ENCODE results near the gene RFX1. TPM values are rescaled to one million over a fixed set of nuclear protein-coding genes. Genes with fewer than 3 reads are reported as not detected.
A peak's percentile ranks its signal among the peaks of the same experiment; 100 is the strongest.

The RFX1 gene
- total and polyA plus RNA-seq, 9 of the 15 experiments (the other 6 are each of a cell fraction or from before 2014, with no cell fraction given): 0.14 to 19.3 (median 1.2) TPM

DNA sequence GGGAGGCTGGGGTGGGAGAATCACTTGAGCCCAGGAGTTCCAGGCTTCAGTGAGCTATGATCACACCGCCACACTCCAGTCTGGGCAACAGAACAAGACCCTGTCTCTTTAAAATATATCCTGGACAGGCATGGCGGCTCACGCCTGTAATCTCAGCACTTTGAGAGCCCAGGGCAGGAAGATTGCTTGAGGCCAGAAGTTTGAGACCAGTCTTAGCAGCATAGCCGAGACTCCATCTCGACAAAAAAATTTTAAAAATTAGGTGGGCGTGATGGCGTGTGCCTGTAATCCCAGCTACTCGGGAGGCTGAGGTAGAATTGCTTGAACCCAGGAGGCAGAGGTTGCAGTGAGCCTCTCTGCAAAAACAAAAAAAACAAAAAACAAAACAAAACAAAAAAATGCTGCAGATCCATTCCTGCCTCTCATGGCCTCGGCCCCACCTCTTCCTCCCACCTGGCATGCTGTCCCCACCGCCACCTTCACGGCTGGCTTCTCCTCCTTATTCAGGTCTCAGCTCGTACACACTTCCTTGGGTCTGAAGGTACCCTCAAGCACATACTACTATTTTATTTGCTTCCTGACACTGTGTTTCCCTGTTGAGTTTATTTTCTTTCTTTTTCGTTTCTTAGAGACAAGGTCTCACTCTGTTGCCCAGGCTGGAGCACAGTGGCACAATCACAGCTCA, 5.3 kb downstream of the RFX1 start:
- WGBS (ENCODE audit: insufficient coverage, low coverage, missing lambda C conversion rate): 87% methylated on average over 13 of the region's 13 CpGs
- Histone ChIP-seq H3K9me1 (ENCODE audit: control insufficient read depth, insufficient read depth, low read length) (no peaks in the 10 kb centered on the region), H3K9me3 (replicated peaks; ENCODE audit: control insufficient read depth, insufficient read depth, low read depth, low read length) (no peaks in the 10 kb centered on the region), H3K4me3 (no peak overlapping the region), H4K20me1 (replicated peaks; ENCODE audit: control insufficient read depth, insufficient read depth, low read length) (no peaks in the 10 kb centered on the region), H3K27me3 (ENCODE audit: control insufficient read depth in 2 of 2, insufficient read depth in 2 of 2, low read length in 2 of 2) (no peaks in the 10 kb centered on the region), H3K79me2 (ENCODE audit: control insufficient read depth, insufficient read depth, low read length) (peaks cover 67% of the 10 kb centered on the region), H2AFZ (ENCODE audit: low read depth, low read length) (no peak overlapping the region), H3K4me2 (ENCODE audit: insufficient read depth, low read length) (no peak overlapping the region), H3K36me3 (ENCODE audit: control insufficient read depth, insufficient read depth, low read length) (peaks cover 34% of the 10 kb centered on the region; the same call in 2 of the 3 replicates), H3K9ac (ENCODE audit: insufficient read depth in 1 of 2, low read depth in 2 of 2, low read length in 2 of 2) (peak overlapping the region in 1 of 2 experiments; percentile 3; a peak in 1 of 4 replicates), H3K27ac (ENCODE audit: extremely low read depth, low read depth, low read length) (no peak overlapping the region), H3K4me1 (replicated peaks in 1 of 2; ENCODE audit: control insufficient read depth in 2 of 2, insufficient read depth in 2 of 2, low read length in 2 of 2) (peaks cover 26 to 28% of the 10 kb centered on the region in 2 experiments)
- no peak for DNase-seq (ENCODE audit: extremely low read depth in 1 of 4, low spot score in 3 of 4)
- ATAC-seq: no peak
- no peak for FAIRE-seq
- POLR2A ChIA-PET: interaction anchor here (0.6 kb wide), 2 partner anchors 30 to 40 kb away, joined by 3 to 4 read pairs; no protein-coding TSS in a partner anchor
- CTCF ChIA-PET (ENCODE audit: low intra/inter-chr PET ratio): no interaction called here
- intact Hi-C loops (cut with micrococcal nuclease) (no loop called here), in situ Hi-C loops (cut with MboI) (no loop called here)
- BruUV-seq (replicated peaks): no TSS peak
- TF ChIP-seq RREB1 (CRISPR knock-in tag; IDR thresholded peaks at IDR 0.05) (no peak), HDAC8 (tag; IDR thresholded peaks at IDR 0.05) (no peak), ETV6 (IDR thresholded peaks at IDR 0.05; ENCODE audit: borderline replicate concordance in 1 of 2, low read depth in 2 of 2, low read length in 1 of 2) (no peak), ETV6 (CRISPR knock-in tag; IDR thresholded peaks at IDR 0.05; ENCODE audit: borderline replicate concordance) (no peak), ZNF277 (CRISPR knock-in tag; IDR thresholded peaks at IDR 0.05; ENCODE audit: borderline replicate concordance) (no peak), TEAD1 (CRISPR knock-in tag; IDR thresholded peaks at IDR 0.05) (no peak), ZBTB12 (CRISPR knock-in tag; IDR thresholded peaks at IDR 0.05) (no peak)
- TF ChIP-seq, protein P1, sequence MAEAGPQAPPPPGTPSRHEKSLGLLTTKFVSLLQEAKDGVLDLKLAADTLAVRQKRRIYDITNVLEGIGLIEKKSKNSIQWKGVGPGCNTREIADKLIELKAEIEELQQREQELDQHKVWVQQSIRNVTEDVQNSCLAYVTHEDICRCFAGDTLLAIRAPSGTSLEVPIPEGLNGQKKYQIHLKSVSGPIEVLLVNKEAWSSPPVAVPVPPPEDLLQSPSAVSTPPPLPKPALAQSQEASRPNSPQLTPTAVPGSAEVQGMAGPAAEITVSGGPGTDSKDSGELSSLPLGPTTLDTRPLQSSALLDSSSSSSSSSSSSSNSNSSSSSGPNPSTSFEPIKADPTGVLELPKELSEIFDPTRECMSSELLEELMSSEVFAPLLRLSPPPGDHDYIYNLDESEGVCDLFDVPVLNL (CRISPR knock-in tag; IDR thresholded peaks at IDR 0.05; ENCODE audit: low read depth): no peak
